ENCODE results near the gene DENND6B.

DENND6B gene

GRCh38 chr22:50272044-50272802 is 54.6 kb downstream of the DENND6B start:
- Histone ChIP-seq H3K36me3 (peaks cover 28% of the 10 kb centered on the region), H3K27me3 (ENCODE audit: insufficient read depth, low read depth, severe bottlenecking) (no peaks in the 10 kb centered on the region), H3K9me3 (ENCODE audit: severe bottlenecking) (no peaks in the 10 kb centered on the region), H3K4me3 (ENCODE audit: low read depth, low read length) (peak overlapping the region; percentile 91), H3K27ac (peak overlapping the region; percentile 50)
- peak; percentile 35 for DNase-seq
- TF ChIP-seq CTCF (IDR thresholded peaks at IDR 0.05; ENCODE audit: low read depth, low read length) = no peak

DNA sequence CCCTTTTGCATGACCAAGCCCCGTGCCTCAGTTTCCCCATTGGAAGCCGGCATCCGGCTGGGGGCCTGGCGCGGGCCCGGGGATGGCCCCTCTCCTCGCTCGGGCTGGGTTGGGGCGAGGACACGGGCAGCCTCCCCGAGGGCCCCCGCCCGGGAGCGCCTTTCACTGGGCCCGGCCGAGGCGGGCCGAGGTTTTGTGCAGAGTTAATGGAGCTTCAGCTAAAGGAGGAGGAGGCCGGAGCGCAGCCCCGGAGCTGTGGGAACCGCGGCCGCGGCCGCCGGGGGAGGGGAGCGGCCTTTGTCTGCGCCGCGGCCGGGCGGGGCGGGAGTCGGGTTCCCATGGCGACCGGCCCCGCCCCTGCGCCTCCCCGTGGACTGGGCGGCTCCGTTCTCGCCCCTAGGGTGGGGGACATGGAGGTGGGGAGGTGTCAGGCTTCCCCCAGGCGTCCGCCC is 55.3 kb downstream of the DENND6B start:
- TF ChIP-seq CTCF (IDR thresholded peaks at IDR 0.05; ENCODE audit: low read depth, low read length) = no peak
- H3K27ac ChIP-seq = peak overlapping the region; percentile 87
- DNase-seq = peak; percentile 86

GRCh38 chr22:50270666-50271394 is 56.0 kb downstream of the DENND6B start:
- peak; percentile 23 for DNase-seq
- Histone ChIP-seq H3K27me3 (ENCODE audit: insufficient read depth, low read depth, severe bottlenecking) (no peaks in the 10 kb centered on the region), H3K36me3 (peaks cover 24% of the 10 kb centered on the region), H3K9me3 (ENCODE audit: severe bottlenecking) (no peaks in the 10 kb centered on the region), H3K27ac (peak overlapping the region; percentile 87), H3K4me3 (ENCODE audit: low read depth, low read length) (peak overlapping the region; percentile 91)
- TF ChIP-seq CTCF (IDR thresholded peaks at IDR 0.05; ENCODE audit: low read depth, low read length) = no peak

More for the DNA sequence above, 55.3 kb downstream of the DENND6B start:
- H3K4me3 ChIP-seq (ENCODE audit: low read depth, low read length) = peak overlapping the region; percentile 91
- no peaks in the 10 kb centered on the region for H3K27me3 ChIP-seq (ENCODE audit: insufficient read depth, low read depth, severe bottlenecking)
- H3K36me3 ChIP-seq = peaks cover 29% of the 10 kb centered on the region
- H3K9me3 ChIP-seq (ENCODE audit: severe bottlenecking) = no peaks in the 10 kb centered on the region

GRCh38 chr22:50269970-50270665 is 56.7 kb downstream of the DENND6B start, which contains the start of gene MAPK11:
TSS of gene MAPK11 (minus strand) at chr22:50270380. CDS start at chr22:50270292, 88 bp downstream.
- DNase-seq = peak; percentile 79
- H3K27me3 ChIP-seq (ENCODE audit: insufficient read depth, low read depth, severe bottlenecking) = no peaks in the 10 kb centered on the region
- peak within 1 kb of the TSS; percentile 91 for H3K4me3 ChIP-seq (ENCODE audit: low read depth, low read length)
- no peaks in the 10 kb centered on the region for H3K9me3 ChIP-seq (ENCODE audit: severe bottlenecking)
- H3K36me3 ChIP-seq = peaks cover 20% of the 10 kb centered on the region
- peak within 1 kb of the TSS; percentile 87 for H3K27ac ChIP-seq
- TF ChIP-seq CTCF (IDR thresholded peaks at IDR 0.05; ENCODE audit: low read depth, low read length) = no peak

- peak overlapping the region; percentile 87 for H3K27ac ChIP-seq
- H3K4me3 ChIP-seq (ENCODE audit: low read depth, low read length) = peak overlapping the region; percentile 64
- H3K36me3 ChIP-seq = peaks cover 22% of the 10 kb centered on the region
- no peak for TF ChIP-seq CTCF (IDR thresholded peaks at IDR 0.05; ENCODE audit: low read depth, low read length)
- no peaks in the 10 kb centered on the region for H3K9me3 ChIP-seq (ENCODE audit: severe bottlenecking)
- no peaks in the 10 kb centered on the region for H3K27me3 ChIP-seq (ENCODE audit: insufficient read depth, low read depth, severe bottlenecking)
- DNase-seq = no peak
Observed at GRCh38 chr22:50269573-50269969, 57.2 kb downstream of the DENND6B start.
